Dendritic cell treated with granulocyte-macrophage colony-stimulating factor and Interleukin-4, amounts not matched to agents 40 ng/mL and 50 ng/mL, for 4 days (primary cell): ENCODE measurements around the gene CIAO3.
A peak's percentile ranks its signal among the peaks of the same experiment; 100 is the strongest.

ENCODE experiments used
- H3K27ac Mint-ChIP-seq: one replicate; pipeline ENCODE4 v1.8.0; 2022; ENCODE audit warnings: mild to moderate bottlenecking, mixed read lengths
- H3K27me3 Mint-ChIP-seq: one replicate; pipeline ENCODE4 v1.8.0; 2022; ENCODE audit warnings: mild to moderate bottlenecking, mixed read lengths
- H3K36me3 Mint-ChIP-seq: one replicate; pipeline ENCODE4 v1.8.0; 2022; ENCODE audit warnings: low read depth, mixed read lengths
- H3K4me1 Mint-ChIP-seq: one replicate; pipeline ENCODE4 v1.8.0; 2022; ENCODE audit warnings: low read depth, mixed read lengths
- H3K4me3 Mint-ChIP-seq: one replicate; pipeline ENCODE4 v1.8.0; 2022; ENCODE audit warnings: mild to moderate bottlenecking, moderate library complexity, mixed read lengths
- H3K9me3 Mint-ChIP-seq: one replicate; pipeline ENCODE4 v1.8.0; 2022; ENCODE audit warnings: mixed read lengths
- intact Hi-C: fragments of 100-400 bp; cut with micrococcal nuclease; formaldehyde crosslinking; loops from one replicate; pipeline ENCODE4 v1.15.0; 2022

Gene CIAO3

GRCh38 chr16:721765-722540 is 18.8 kb downstream of the CIAO3 start:
- Mint-ChIP-seq H3K36me3 (peaks cover 15% of the 10 kb centered on the region), H3K9me3 (no peaks in the 10 kb centered on the region), H3K27me3 (peaks cover 48% of the 10 kb centered on the region), H3K27ac (peak overlapping the region; percentile 51), H3K4me1 (peaks cover 39% of the 10 kb centered on the region), H3K4me3 (peak overlapping the region; percentile 87)
- intact Hi-C loops, result no loop called here

DNA sequence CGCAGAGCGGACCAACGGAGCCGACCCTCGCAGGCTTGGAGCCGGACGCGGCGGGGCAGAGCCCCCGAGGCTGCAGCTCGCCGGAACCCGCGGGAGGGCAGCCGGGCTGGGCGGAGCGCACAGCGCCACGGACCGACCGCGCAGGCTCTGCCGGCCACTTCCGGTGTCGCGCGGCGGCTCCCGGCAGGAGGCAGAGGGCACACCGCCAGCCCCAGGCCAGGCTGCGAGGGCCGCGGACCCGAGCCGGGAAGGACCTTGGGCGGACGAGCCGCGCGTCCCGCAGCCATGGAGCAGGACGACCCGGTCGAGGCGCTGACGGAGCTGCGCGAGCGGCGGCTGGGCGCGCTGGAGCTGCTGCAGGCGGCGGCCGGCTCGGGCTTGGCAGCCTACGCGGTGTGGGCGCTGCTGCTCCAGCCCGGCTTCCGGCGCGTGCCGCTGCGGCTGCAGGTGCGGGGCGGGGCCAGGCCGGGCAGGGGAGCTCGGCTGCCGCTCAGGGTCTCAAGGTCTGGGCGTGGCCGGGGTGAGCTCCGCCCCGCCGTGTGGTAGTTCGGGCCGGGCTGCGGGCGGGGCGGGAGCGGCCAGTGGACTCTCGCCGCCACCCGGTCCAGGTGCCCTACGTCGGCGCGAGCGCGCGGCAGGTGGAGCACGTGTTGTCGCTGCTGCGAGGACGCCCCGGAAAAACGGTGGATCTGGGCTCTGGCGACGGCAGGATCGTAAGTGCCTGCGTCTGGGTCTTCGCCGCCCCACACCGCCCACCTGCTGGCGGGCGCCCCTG is 19.6 kb downstream of the CIAO3 start, which contains the start of gene ANTKMT:
ANTKMT (plus strand) TSS at position 157 of the 775 bp plus-strand sequence; CDS start at position 286, 129 bp downstream.
- Mint-ChIP-seq H3K27me3 (peaks cover 50% of the 10 kb centered on the region), H3K9me3 (no peaks in the 10 kb centered on the region), H3K27ac (peak within 1 kb of the TSS; percentile 78), H3K4me3 (peak within 1 kb of the TSS; percentile 87), H3K36me3 (peaks cover 15% of the 10 kb centered on the region), H3K4me1 (peaks cover 43% of the 10 kb centered on the region)
- intact Hi-C loops, result no loop called here

GRCh38 chr16:720447-720989 is 20.3 kb downstream of the CIAO3 start:
- H3K27me3 Mint-ChIP-seq, result peaks cover 49% of the 10 kb centered on the region
- peaks cover 49% of the 10 kb centered on the region for H3K4me1 Mint-ChIP-seq
- no peaks in the 10 kb centered on the region for H3K9me3 Mint-ChIP-seq
- H3K36me3 Mint-ChIP-seq, result peaks cover 15% of the 10 kb centered on the region
- intact Hi-C loops, result no loop called here
- H3K27ac Mint-ChIP-seq, result peak overlapping the region; percentile 78
- peak overlapping the region; percentile 87 for H3K4me3 Mint-ChIP-seq

GRCh38 chr16:719815-720446 is 20.9 kb downstream of the CIAO3 start:
- Mint-ChIP-seq H3K9me3 (no peaks in the 10 kb centered on the region), H3K27me3 (peaks cover 43% of the 10 kb centered on the region), H3K4me1 (peaks cover 45% of the 10 kb centered on the region), H3K36me3 (peaks cover 15% of the 10 kb centered on the region), H3K27ac (peak overlapping the region; percentile 78), H3K4me3 (peak overlapping the region; percentile 87)
- intact Hi-C loops, result no loop called here

DNA sequence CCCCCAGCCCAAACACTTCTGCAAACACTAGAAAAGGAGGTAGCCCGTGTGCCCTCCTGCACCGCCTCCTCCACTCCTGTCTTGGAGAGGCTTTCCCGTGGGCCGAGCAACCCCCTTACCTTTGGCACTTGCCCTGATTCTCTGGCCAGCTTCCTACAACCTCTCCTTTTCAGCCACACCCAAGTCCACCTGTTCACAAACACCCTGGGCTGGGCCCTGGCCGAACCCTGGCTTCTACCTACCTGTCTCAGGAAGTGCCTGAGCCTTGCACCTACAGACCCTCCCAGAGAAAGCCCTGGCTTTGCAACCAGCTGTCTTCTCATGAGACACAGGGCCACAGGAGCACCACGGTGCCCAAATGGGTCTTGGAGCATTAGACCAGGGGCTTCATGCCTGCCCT is 21.9 kb downstream of the CIAO3 start:
- peaks cover 52% of the 10 kb centered on the region for H3K4me1 Mint-ChIP-seq

GRCh38 chr16:718389-718788 is 22.4 kb downstream of the CIAO3 start:
- Mint-ChIP-seq H3K36me3 (peaks cover 11% of the 10 kb centered on the region), H3K9me3 (no peaks in the 10 kb centered on the region), H3K4me3 (no peak overlapping the region), H3K4me1 (peaks cover 53% of the 10 kb centered on the region), H3K27me3 (peaks cover 55% of the 10 kb centered on the region), H3K27ac (no peak overlapping the region)
- intact Hi-C loops, result no loop called here

More for the DNA sequence above, 21.9 kb downstream of the CIAO3 start:
- Mint-ChIP-seq H3K9me3 (no peaks in the 10 kb centered on the region), H3K27me3 (peaks cover 50% of the 10 kb centered on the region), H3K4me3 (no peak overlapping the region), H3K27ac (no peak overlapping the region), H3K36me3 (peaks cover 15% of the 10 kb centered on the region)
- intact Hi-C loops, result no loop called here

DNA sequence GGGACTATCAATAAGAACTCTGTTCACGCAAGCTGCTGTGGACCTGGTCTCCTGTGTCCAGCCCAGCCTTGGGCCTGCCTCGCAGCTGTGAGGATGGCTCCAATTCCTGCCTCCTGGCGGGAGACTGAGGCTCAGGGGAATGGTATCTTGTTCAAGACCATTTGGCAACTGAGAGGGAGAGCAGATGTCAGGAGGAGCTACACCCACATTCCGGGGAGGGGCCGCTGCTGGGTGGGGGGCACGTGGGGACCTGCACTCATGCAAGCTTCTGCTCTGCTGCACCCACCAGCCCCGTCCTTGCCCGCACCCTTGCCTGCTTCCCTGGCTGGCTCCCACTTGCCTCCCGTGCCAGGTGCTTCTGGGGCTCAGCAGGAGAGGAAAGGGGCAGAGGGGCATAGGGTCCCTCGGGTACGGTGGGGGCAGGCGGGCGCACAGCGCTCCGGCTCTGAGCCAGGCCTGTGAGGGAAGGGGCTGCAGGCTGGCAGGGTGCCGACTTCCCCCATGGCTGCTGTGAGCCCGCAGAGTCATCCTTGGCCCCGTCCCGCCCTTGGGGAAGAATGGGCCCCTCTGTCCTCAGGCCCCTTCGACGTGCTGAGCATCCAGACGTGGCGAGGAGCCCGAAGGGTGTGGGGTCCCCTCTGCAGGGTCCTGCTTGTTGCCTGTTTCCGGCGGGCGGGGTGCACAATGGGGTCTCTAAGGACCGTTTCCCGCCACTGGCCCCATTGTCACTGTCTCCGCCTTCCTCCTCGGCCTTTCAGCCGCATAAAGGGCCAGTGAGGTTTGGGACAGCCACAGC is 23.1 kb downstream of the CIAO3 start:
- Mint-ChIP-seq H3K27ac (no peak overlapping the region), H3K4me1 (peaks cover 51% of the 10 kb centered on the region), H3K36me3 (peaks cover 3% of the 10 kb centered on the region), H3K4me3 (no peak overlapping the region), H3K27me3 (peaks cover 60% of the 10 kb centered on the region), H3K9me3 (no peaks in the 10 kb centered on the region)
- intact Hi-C loops, result no loop called here

DNA sequence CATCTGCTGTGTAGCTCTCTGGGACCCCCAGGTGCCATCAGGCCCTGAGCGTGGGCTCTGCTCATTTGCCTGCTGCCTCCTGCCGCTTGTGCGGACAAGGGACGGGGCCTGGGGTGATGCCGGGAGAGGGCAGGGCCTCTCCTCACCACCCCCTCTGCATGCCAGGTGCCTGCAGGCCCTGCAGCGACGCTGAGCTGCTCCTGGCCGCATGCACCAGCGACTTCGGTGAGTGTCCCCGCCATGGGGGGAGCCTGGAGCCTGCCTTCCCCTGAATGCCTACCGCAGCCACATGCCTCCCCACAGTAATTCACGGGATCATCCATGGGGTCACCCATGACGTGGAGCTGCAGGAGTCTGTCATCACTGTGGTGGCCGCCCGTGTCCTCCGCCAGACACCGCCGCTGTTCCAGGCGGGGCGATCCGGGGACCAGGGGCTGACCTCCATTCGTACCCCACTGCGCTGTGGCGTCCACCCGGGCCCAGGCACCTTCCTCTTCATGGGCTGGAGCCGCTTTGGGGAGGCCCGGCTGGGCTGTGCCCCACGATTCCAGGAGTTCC is 23.9 kb downstream of the CIAO3 start:
- no peaks in the 10 kb centered on the region for H3K36me3 Mint-ChIP-seq
- peaks cover 45% of the 10 kb centered on the region for H3K4me1 Mint-ChIP-seq
- H3K4me3 Mint-ChIP-seq, result no peak overlapping the region
- no peaks in the 10 kb centered on the region for H3K9me3 Mint-ChIP-seq
- H3K27ac Mint-ChIP-seq, result no peak overlapping the region
- intact Hi-C loops, result no loop called here
- peaks cover 64% of the 10 kb centered on the region for H3K27me3 Mint-ChIP-seq

GRCh38 chr16:716200-716568 is 24.6 kb downstream of the CIAO3 start:
- Mint-ChIP-seq H3K36me3 (no peaks in the 10 kb centered on the region), H3K9me3 (no peaks in the 10 kb centered on the region), H3K27me3 (peaks cover 70% of the 10 kb centered on the region), H3K4me1 (peaks cover 43% of the 10 kb centered on the region), H3K4me3 (peak overlapping the region; percentile 65), H3K27ac (no peak overlapping the region)
- intact Hi-C loops, result no loop called here

DNA sequence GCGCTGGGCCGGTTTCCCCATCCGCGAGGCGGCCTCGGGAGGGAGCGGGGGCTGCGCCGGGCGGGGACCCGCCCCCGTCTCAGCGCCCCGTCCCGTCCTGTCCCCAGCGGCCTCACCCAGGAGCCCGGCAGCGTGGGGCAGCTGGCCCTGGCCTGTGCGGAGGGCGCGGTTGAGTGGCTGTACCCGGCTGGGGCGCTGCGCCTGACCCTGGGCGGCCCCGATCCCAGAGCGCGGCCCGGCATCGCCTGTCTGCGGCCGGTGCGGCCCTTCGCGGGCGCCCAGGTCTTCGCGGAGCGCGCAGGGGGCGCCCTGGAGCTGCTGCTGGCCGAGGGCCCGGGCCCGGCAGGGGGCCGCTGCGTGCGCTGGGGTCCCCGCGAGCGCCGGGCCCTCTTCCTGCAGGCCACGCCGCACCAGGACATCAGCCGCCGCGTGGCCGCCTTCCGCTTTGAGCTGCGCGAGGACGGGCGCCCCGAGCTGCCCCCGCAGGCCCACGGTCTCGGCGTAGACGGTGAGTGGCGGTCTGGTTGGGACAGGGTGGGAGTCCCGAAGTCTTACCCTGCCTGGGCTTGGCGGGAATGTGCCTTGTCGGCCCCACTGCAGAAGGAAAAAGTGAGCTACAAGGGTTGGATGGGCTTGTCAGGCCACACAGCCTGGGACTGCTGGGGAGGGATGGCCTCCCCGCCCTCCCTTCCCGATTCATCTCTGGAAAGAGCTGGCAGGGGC is 25.2 kb downstream of the CIAO3 start:
- peaks cover 43% of the 10 kb centered on the region for H3K4me1 Mint-ChIP-seq
- peaks cover 75% of the 10 kb centered on the region for H3K27me3 Mint-ChIP-seq
- no peak overlapping the region for H3K27ac Mint-ChIP-seq
- no peaks in the 10 kb centered on the region for H3K9me3 Mint-ChIP-seq
- peak overlapping the region; percentile 65 for H3K4me3 Mint-ChIP-seq
- no peaks in the 10 kb centered on the region for H3K36me3 Mint-ChIP-seq
- intact Hi-C loops, result no loop called here

- intact Hi-C loops, result no loop called here
- Mint-ChIP-seq H3K36me3 (no peaks in the 10 kb centered on the region), H3K9me3 (no peaks in the 10 kb centered on the region), H3K4me3 (peak within 1 kb of the TSS; percentile 65), H3K27ac (no peak within 1 kb of the TSS), H3K4me1 (peaks cover 34% of the 10 kb centered on the region), H3K27me3 (peaks cover 82% of the 10 kb centered on the region)
Measured at GRCh38 chr16:714558-715476, 26.0 kb downstream of the CIAO3 start, which contains the start of gene METRN. TSS of gene METRN (plus strand) at chr16:715118. CDS start at chr16:715290, 172 bp downstream.

GRCh38 chr16:714079-714478 is 26.7 kb downstream of the CIAO3 start:
- Mint-ChIP-seq H3K4me3 (no peak overlapping the region), H3K36me3 (no peaks in the 10 kb centered on the region), H3K9me3 (no peaks in the 10 kb centered on the region), H3K27me3 (peaks cover 83% of the 10 kb centered on the region), H3K27ac (no peak overlapping the region), H3K4me1 (peaks cover 28% of the 10 kb centered on the region)
- intact Hi-C loops, result no loop called here
